ENCODE data around the gene COLEC12. TPM values are rescaled to one million over a fixed set of nuclear protein-coding genes. Genes with fewer than 3 reads are reported as not detected.

Gene COLEC12
- total and polyA plus RNA-seq, 9 donors = 0.78 to 20.7 (median 5.9) TPM

GRCh38 chr18:399631-400135 is 100.8 kb downstream of the COLEC12 start:
- DNase-seq = no peak
- Histone ChIP-seq H3K36me3 (no peaks in the 10 kb centered on the region), H3K27me3 (no peaks in the 10 kb centered on the region), H3K4me1 (ENCODE audit: insufficient read depth) (no peaks in the 10 kb centered on the region), H3K9me3 (no peaks in the 10 kb centered on the region), H3K4me3 (no peak overlapping the region), H3K27ac (no peak overlapping the region)
- intact Hi-C loops (cut with DNase I) = no loop called here
- WGBS, 3 donors = 81 to 85% (median 83%) methylated on average over 10 of the region's 10 CpGs
- TF ChIP-seq POLR2A (IDR thresholded peaks at IDR 0.05) = no peak
- TF ChIP-seq EP300 (IDR thresholded peaks at IDR 0.05) = no peak
- TF ChIP-seq CTCF (IDR thresholded peaks at IDR 0.05) = no peak

- H3K36me3 ChIP-seq = no peaks in the 10 kb centered on the region
- TF ChIP-seq CTCF (IDR thresholded peaks at IDR 0.05) = no peak
- TF ChIP-seq EP300 (IDR thresholded peaks at IDR 0.05) = no peak
- TF ChIP-seq POLR2A (IDR thresholded peaks at IDR 0.05) = no peak
- 54 to 75% (median 71%) methylated on average over 7 to 8 of the region's 8 CpGs for WGBS, 3 donors
- H3K4me1 ChIP-seq (ENCODE audit: insufficient read depth) = no peaks in the 10 kb centered on the region
- no peaks in the 10 kb centered on the region for H3K27me3 ChIP-seq
- no peak overlapping the region for H3K4me3 ChIP-seq
- H3K9me3 ChIP-seq = no peaks in the 10 kb centered on the region
- intact Hi-C loops (cut with DNase I) = no loop called here
- no peak for DNase-seq
- no peak overlapping the region for H3K27ac ChIP-seq
Observed at GRCh38 chr18:398935-399630, 101.4 kb downstream of the COLEC12 start.

GRCh38 chr18:396556-396955 is 103.9 kb downstream of the COLEC12 start:
- no peak for DNase-seq
- Histone ChIP-seq H3K9me3 (no peaks in the 10 kb centered on the region), H3K27me3 (no peaks in the 10 kb centered on the region), H3K27ac (no peak overlapping the region), H3K4me1 (ENCODE audit: insufficient read depth) (no peaks in the 10 kb centered on the region), H3K36me3 (no peaks in the 10 kb centered on the region), H3K4me3 (no peak overlapping the region)
- 57 to 71% (median 67%) methylated on average over 3 of the region's 3 CpGs for WGBS, 3 donors
- TF ChIP-seq POLR2A (IDR thresholded peaks at IDR 0.05) (no peak), CTCF (IDR thresholded peaks at IDR 0.05) (no peak), EP300 (IDR thresholded peaks at IDR 0.05) (no peak)
- intact Hi-C loops (cut with DNase I) = no loop called here

- H3K4me3 ChIP-seq = no peak overlapping the region
- TF ChIP-seq POLR2A (IDR thresholded peaks at IDR 0.05) (no peak), EP300 (IDR thresholded peaks at IDR 0.05) (no peak)
- no peaks in the 10 kb centered on the region for H3K4me1 ChIP-seq (ENCODE audit: insufficient read depth)
- H3K27me3 ChIP-seq = no peaks in the 10 kb centered on the region
- intact Hi-C loops (cut with DNase I) = no loop called here
- 56 to 67% (median 59%) methylated on average over 1 of the region's 1 CpG for WGBS, 3 donors
- no peaks in the 10 kb centered on the region for H3K9me3 ChIP-seq
- DNase-seq = no peak
- H3K27ac ChIP-seq = no peak overlapping the region
- no peaks in the 10 kb centered on the region for H3K36me3 ChIP-seq
Observed at GRCh38 chr18:396251-396555, 104.3 kb downstream of the COLEC12 start.

GRCh38 chr18:395456-396250 is 104.8 kb downstream of the COLEC12 start:
- DNase-seq = no peak
- Histone ChIP-seq H3K4me3 (no peak overlapping the region), H3K27ac (no peak overlapping the region), H3K36me3 (no peaks in the 10 kb centered on the region), H3K27me3 (no peaks in the 10 kb centered on the region), H3K9me3 (no peaks in the 10 kb centered on the region), H3K4me1 (ENCODE audit: insufficient read depth) (no peaks in the 10 kb centered on the region)
- 55 to 73% (median 72%) methylated on average over 13 of the region's 13 CpGs for WGBS, 3 donors
- intact Hi-C loops (cut with DNase I) = no loop called here
- TF ChIP-seq EP300 (IDR thresholded peaks at IDR 0.05) = no peak
- TF ChIP-seq POLR2A (IDR thresholded peaks at IDR 0.05) = no peak
- no peak for TF ChIP-seq CTCF (IDR thresholded peaks at IDR 0.05)
